ENCODE results near the gene CTNS.

The CTNS gene

GRCh38 chr17:3658784-3659449 lies 22.4 kb downstream of the CTNS start:
- DNase-seq (ENCODE audit: low read depth in 3 of 3) = no peak

- DNase-seq (ENCODE audit: low read depth in 3 of 3) = no peak
These were observed 23.1 kb downstream of the CTNS start for GRCh38 chr17:3659541-3660111.

GRCh38 chr17:3660311-3660891 lies 23.8 kb downstream of the CTNS start:
- no peak for DNase-seq (ENCODE audit: low read depth in 3 of 3)

DNA sequence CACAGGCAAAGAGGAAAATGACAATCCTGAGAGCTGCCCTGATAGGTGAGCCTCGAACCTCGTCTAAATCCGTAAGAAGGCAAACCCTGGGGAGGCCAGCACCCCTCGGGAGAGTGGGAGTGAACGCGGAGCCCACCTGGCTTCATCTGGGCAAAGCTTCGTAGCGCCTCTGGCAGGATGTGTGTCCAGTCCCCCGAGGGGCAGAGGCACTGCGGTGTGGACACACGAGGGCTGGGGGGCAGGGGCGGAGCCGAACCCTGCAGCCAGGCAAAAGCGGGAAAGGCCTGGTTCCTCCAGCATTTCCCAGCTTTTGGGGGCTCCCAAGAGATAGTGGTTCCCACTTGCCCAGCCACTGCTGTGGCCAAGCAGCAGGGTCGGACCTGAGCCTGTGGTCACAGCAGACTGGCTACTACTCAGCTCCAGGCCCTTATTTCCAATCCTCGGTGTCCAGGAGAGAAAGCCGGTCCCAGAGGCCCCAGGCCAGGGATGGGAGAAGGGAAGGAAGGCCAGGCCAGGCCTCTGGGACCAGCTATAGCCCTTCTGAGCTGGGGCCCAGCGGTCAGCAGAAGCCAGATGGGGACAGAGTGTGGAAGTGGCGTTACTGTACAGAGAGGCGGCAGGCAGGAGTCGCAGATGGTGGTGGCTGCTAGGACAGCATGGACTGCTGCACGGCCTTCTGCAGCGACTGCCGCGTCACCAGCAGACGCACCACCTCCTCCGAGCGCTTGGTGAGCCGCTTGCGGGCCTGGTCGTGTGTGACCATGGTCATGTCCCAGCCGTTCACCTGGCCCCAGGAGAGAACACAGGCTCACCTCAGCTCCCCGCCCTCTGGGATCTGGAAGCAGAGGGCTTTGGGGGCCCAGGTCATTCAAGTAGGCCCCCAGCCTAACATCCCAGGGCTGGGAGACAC lies 26.8 kb downstream of the CTNS start:
- DNase-seq (ENCODE audit: low read depth in 3 of 3) = no peak

GRCh38 chr17:3665834-3666233 lies 29.3 kb downstream of the CTNS start:
- no peak for DNase-seq (ENCODE audit: low read depth in 3 of 3)

- DNase-seq (ENCODE audit: low read depth in 3 of 3) = no peak
These were observed 30.0 kb downstream of the CTNS start for GRCh38 chr17:3666516-3666915.

DNA sequence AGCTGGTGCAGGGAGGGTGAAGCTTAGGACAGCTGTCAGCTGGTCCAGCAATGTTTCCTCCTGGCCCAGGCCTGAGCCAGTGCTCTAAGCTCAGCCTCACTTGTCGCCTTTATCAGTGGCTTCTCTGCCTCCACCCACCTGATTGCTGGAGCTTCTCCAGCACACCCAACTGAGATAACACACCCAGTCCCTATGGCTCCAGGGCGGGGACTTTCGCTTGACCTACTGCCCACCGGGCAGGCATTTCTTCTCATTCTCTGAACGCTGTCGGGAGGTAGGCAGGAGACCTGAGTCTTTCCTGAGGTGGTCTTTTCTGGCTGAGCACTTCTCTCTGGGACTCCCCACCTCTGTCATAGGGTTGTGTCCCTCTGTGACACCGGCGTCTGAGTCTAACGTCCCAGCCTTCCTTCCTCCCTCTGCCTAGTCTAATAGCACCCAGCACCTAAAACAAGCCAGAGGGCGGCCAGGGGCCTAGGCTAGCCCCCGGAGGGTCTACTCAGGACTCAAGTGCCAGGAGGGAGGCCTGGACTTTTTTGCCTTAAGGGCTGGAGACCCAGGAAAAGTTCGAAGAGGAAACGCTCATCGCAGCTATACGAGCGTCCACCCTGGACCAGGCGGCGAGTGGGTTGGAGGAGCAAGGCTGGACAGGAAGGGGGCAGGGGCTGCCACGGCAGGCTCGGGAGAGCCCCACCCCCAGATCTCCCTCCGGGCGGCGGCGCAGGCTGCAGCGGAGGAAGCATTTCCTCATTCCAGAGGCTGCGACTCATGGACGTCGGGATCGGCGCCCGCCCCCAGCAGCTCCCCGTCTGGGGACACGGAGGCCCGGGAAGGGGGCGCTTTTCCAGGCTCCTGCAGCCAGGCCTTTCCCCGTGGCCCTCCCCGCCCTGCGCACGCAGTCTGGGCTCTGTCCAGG lies 31.1 kb downstream of the CTNS start:
- DNase-seq (ENCODE audit: low read depth in 3 of 3) = no peak

DNA sequence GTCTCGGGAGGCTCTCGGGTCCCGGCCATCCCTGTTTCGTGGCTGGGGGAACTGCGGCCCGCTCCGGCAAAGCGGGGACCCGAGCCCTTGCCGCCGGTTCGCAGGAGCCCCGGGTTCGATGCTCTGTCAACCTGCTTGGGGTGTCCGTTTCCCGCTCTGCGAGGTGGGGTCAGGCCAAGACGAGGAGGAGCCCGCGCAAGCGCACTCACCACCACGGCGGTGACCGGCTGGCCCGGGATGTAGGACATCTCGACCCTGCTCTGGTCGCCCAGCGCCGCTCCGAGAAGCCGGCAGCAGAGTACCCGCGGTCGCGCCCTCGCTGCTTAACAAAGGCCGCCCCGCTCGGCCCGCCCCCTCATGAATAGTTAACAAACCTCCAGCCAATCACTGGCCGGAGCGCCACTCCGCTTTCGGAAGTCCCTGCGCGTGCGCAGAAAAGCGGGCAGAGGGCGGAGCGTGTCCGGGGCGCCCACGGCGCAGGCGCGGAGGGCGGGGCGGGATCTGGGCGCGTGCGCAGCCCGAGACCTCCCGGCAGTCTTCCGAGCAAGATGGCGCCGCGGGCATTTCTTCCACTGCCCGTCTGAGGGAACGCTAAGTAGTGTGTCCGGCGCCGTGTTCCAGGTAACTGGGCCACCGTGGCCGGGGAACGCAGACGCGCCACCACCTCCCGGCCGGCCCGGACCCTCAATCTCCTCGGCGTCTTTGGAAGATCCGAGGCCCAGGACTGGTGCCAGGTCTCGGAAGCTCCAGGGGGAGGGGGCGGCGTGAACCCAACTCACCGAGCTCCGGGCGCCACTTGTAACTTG lies 31.9 kb downstream of the CTNS start, which contains the start of the genes EMC6 and TAX1BP3:
Gene EMC6 (plus strand): TSS at position 534 of the 806 bp plus-strand sequence. CDS start 335 bp downstream, outside the sequence.
Gene TAX1BP3 (minus strand): TSS at position 300 of the 806 bp plus-strand sequence. CDS start 52 bp downstream, at position 248.
- DNase-seq (ENCODE audit: low read depth in 3 of 3) = peak; percentile 97 to 99 (median 97)

DNA sequence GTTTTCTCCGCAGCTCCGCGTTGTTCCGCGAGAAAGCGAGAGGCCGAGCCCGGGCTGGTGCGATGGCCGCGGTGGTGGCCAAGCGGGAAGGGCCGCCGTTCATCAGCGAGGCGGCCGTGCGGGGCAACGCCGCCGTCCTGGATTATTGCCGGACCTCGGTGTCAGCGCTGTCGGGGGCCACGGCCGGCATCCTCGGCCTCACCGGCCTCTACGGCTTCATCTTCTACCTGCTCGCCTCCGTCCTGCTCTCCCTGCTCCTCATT lies 32.5 kb downstream of the CTNS start:
- no peak for DNase-seq (ENCODE audit: low read depth in 3 of 3)

GRCh38 chr17:3669548-3669947 lies 33.0 kb downstream of the CTNS start:
- DNase-seq (ENCODE audit: low read depth in 3 of 3) = no peak

DNA sequence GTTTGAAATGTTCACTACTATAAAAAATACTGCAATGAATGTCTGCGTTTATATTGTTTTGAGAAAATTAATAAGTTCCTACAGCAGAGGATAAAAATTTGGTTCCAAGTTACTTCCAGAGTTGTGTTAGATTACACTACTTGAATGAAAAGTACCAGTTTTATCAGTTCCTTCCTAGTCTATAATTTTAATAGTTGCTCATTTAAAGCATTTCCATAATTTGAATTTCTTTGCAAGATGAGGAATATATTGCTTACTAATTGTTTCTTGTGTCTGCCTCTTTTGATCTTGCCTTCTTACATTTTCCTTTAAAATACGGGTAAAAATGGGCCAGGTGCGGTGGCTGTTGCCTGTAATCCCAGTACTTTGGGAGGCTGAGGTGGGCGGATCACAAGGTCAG lies 36.0 kb downstream of the CTNS start:
- DNase-seq (ENCODE audit: low read depth in 3 of 3) = no peak

DNA sequence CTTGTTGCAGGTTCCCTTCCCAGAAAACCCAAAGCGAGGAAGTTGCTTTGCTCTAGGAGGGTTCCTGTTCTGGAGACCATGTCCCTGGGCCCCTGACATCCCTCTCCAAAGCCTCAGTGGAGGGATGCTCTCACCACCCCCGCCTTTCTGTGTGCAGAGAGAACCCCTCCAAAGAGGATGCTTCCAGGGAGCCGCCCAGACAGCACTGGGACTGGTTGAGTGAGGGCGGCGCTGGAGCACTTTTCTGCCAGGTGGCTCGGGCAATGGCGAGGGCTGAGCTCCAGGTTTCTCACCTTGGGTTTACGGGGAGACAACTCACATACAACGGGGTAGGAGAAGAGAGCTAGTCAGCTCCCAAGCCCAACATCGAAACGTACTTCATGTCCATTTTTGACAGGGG lies 39.3 kb downstream of the CTNS start:
- no peak for DNase-seq (ENCODE audit: low read depth in 3 of 3)

- no peak for DNase-seq (ENCODE audit: low read depth in 3 of 3)
These were observed 41.7 kb downstream of the CTNS start for GRCh38 chr17:3678095-3678820.

DNA sequence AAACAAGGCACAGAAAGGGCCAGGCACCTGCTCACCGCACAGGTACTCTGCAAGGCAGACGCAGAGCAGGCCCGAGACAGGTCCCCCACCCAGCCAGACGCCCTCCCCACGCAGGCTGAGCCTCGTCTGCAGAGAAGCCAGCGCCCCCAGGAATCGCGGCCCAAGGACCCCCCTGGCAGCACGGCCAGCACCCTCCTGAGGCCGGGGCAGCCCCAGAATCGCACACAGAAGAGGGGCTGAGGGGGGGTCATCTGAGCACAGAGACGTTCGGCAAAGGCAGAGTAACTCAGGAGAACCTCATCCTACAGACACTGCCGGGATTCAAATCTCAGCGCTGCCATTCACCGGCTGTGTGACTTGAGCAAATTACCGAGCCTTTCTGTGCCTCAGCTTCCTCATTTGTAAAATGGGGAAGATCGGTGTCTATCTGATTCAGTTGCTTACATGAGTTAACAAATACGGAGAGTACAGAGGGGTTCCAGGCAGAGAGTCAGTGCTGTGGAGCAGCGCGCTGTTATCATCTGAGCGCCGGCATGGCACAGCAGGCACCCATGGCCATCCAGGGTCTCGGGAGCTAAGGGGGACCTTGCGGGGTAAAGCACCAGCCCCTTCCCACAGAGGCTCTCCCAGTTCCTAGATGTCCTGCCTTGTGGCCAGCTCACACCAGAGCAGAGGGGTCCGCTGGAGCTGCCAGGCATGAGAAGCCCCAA lies 42.4 kb downstream of the CTNS start:
- DNase-seq (ENCODE audit: low read depth in 3 of 3) = no peak

GRCh38 chr17:3679531-3680126 lies 43.1 kb downstream of the CTNS start:
- DNase-seq (ENCODE audit: low read depth in 3 of 3) = no peak

GRCh38 chr17:3681057-3681456 lies 44.5 kb downstream of the CTNS start:
- DNase-seq (ENCODE audit: low read depth in 3 of 3) = no peak

GRCh38 chr17:3681565-3681964 lies 45.0 kb downstream of the CTNS start:
- no peak for DNase-seq (ENCODE audit: low read depth in 3 of 3)

GRCh38 chr17:3682033-3682432 lies 45.5 kb downstream of the CTNS start:
- DNase-seq (ENCODE audit: low read depth in 3 of 3) = no peak

- DNase-seq (ENCODE audit: low read depth in 3 of 3) = peak; percentile 26 to 54 (median 29)
These were observed 46.5 kb downstream of the CTNS start for GRCh38 chr17:3683054-3683511.
